GM21786 (cell line): ENCODE measurements around the gene COPG1.
"Not testable (repeated sequence)": the region's sequence is repeated elsewhere in the genome, so short reads cannot be mapped to it uniquely, and the experiment has no call there.

ENCODE experiments used
- ATAC-seq: cut with Tn5 transposase; IDR thresholded peaks from one replicate; pipeline ENCODE4 v1.9.1; 2021; ENCODE audit not compliant: unreplicated experiment

Gene COPG1, protein sequence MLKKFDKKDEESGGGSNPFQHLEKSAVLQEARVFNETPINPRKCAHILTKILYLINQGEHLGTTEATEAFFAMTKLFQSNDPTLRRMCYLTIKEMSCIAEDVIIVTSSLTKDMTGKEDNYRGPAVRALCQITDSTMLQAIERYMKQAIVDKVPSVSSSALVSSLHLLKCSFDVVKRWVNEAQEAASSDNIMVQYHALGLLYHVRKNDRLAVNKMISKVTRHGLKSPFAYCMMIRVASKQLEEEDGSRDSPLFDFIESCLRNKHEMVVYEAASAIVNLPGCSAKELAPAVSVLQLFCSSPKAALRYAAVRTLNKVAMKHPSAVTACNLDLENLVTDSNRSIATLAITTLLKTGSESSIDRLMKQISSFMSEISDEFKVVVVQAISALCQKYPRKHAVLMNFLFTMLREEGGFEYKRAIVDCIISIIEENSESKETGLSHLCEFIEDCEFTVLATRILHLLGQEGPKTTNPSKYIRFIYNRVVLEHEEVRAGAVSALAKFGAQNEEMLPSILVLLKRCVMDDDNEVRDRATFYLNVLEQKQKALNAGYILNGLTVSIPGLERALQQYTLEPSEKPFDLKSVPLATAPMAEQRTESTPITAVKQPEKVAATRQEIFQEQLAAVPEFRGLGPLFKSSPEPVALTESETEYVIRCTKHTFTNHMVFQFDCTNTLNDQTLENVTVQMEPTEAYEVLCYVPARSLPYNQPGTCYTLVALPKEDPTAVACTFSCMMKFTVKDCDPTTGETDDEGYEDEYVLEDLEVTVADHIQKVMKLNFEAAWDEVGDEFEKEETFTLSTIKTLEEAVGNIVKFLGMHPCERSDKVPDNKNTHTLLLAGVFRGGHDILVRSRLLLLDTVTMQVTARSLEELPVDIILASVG

GRCh38 chr3:129249284-129250065 lies at the start of gene COPG1:
COPG1 (plus strand) TSS chr3:129249606; CDS start chr3:129249710, 104 bp downstream.
- ATAC-seq = peak; percentile 82

- ATAC-seq = no peak
These were observed 44.9 kb upstream of the COPG1 start for GRCh38 chr3:129204473-129204872.

GRCh38 chr3:129205109-129205832 lies 44.1 kb upstream of the COPG1 start:
- no peak for ATAC-seq

DNA sequence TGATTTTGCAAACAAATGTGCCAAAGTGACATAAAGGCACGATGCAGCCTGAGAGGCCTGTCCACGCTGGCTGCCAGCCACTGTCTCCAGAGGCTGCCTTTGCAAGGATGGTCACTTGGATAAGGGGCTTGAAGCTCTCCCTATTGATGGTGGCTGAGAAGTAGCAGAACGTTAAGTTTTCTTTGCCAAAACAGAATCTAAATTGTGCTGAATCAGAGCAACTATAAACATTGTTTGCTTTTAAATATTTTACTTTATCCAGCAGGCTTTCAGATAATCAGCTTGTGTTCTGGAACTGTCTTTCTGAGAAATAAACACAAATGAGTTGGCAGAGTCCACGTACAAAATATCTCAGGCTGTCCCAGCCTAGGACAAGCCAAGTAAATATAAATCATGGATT lies 41.9 kb upstream of the COPG1 start:
- ATAC-seq = no peak

- ATAC-seq = no peak
These were observed 38.1 kb upstream of the COPG1 start for GRCh38 chr3:129211345-129211744.

GRCh38 chr3:129211772-129212171 lies 37.6 kb upstream of the COPG1 start:
- ATAC-seq = no peak

- ATAC-seq = no peak
These were observed 36.2 kb upstream of the COPG1 start for GRCh38 chr3:129213238-129213637.

DNA sequence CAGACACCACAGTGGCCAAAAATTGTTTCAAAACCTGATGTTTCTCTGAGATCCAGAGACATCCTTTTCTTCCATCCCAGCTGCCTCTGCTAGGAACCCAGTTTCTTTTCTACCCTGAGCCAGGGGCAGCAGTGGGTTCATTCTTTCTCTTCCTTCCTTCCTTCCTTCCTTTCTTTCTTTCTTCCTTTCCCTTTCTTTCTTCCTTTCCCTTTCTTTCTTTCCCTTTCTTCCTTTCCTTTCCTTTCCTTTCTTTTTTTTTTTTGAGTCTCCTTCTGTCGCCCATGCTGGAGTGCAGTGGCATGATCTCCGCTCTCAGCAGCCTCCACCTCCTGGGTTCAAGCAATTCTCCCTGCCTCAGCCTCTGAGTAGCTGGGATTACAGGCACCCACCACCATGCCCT lies 30.7 kb upstream of the COPG1 start:
- no peak for ATAC-seq

GRCh38 chr3:129224387-129224786 lies 25.0 kb upstream of the COPG1 start:
- ATAC-seq = not testable (repeated sequence)

GRCh38 chr3:129224984-129225393 lies 24.4 kb upstream of the COPG1 start:
- no peak for ATAC-seq

- no peak for ATAC-seq
These were observed 23.0 kb upstream of the COPG1 start for GRCh38 chr3:129226374-129226773.

DNA sequence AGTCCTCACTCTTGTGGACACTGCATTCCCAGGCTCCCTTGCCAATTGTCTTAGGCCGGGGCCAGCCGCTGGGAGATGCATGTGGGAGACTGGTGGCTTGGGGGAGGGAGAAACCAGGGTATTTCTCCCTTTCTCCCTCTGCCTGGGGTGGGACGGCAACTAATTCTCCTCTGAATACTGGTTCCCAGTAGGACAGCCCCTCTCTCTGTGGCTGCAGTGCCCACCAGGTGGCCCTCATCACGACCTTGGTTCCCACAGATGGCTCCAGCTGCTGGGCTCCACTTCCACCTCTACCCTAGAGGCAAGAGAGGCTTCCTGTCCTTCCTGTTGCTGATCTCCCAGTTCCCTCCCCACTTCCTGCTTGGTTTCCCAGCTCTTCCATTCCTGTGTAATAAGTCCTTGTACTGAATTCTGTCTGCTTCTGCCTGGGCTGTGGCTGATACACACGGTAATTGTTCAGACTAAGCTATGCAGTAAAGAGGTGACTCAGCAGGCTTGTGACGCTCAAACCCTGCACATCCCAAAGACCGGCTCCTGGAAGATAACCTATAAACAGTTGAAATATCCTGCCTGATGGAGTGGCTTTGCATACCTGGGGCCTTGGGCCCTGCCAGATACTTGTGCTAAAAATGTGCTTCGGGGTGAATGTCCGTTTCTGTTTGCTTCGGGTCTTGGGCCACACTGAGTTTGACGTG lies 20.4 kb upstream of the COPG1 start:
- no peak for ATAC-seq

DNA sequence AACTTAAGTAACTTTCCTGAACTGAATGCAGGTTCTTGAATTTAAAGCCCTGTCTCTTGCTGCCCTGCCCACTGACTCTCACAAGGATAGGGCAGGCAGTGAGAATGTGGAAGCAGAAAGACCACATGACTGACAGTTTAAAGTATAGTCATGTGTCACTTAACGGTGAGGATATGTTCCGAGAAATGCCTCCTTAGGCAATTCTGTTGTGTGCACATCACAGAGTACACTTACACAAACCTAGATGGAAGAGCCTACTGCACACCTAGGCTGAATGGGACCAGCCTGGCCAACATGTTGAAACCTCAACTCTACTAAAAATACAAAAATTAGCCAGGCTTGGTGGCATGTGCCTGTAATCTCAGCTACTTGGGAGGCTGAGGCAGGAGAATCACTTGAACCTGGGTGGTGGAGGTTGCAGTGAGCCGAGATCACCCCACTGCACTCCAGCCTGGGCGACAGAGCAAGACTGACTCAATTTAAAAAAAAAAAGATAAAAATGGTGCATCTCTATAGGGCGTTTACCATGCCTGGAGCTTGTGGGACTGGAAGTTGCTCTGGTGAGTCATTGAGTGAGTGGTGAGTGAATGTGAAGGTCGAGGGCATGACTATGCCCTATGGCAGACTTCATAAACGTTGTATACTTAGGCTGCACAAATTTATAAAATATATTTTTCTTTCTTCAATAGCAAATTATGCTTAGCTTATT lies 18.9 kb upstream of the COPG1 start:
- ATAC-seq = no peak

- no peak for ATAC-seq
These were observed 17.9 kb upstream of the COPG1 start for GRCh38 chr3:129231331-129232119.

- ATAC-seq = peak; percentile 96
These were observed 15.9 kb upstream of the COPG1 start for GRCh38 chr3:129233538-129233937.

- ATAC-seq = no peak
These were observed 15.0 kb upstream of the COPG1 start for GRCh38 chr3:129234441-129234840.

GRCh38 chr3:129235344-129235917 lies 14.0 kb upstream of the COPG1 start:
- no peak for ATAC-seq
